Measurements from ENCODE around the gene PCSK5.

Gene PCSK5

DNA sequence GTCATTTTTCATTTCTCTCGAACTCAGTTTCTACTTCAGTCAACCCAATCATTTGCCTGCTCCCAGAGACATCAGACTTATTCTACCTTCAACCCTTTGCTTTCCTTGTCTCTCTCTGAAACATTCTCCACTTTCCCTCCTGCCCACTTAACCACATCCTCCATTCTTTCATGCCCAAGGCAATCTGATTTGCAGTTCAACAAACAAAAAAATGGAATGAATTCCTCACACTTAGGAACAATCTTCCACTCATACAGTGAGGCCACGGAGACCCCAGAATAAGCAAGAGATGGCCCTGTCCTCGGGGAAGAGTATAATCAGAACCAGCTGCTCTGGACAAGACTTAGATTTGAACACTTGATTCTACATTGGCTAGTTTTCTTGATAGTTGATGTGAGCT lies 323.3 kb downstream of the PCSK5 start:
- H3K4me3 ChIP-seq (ENCODE audit: insufficient read depth, low read length, poor library complexity, severe bottlenecking) = no peak overlapping the region
- H4K20me1 ChIP-seq (ENCODE audit: low read depth, low read length) = no peaks in the 10 kb centered on the region
- TF ChIP-seq, protein P1, sequence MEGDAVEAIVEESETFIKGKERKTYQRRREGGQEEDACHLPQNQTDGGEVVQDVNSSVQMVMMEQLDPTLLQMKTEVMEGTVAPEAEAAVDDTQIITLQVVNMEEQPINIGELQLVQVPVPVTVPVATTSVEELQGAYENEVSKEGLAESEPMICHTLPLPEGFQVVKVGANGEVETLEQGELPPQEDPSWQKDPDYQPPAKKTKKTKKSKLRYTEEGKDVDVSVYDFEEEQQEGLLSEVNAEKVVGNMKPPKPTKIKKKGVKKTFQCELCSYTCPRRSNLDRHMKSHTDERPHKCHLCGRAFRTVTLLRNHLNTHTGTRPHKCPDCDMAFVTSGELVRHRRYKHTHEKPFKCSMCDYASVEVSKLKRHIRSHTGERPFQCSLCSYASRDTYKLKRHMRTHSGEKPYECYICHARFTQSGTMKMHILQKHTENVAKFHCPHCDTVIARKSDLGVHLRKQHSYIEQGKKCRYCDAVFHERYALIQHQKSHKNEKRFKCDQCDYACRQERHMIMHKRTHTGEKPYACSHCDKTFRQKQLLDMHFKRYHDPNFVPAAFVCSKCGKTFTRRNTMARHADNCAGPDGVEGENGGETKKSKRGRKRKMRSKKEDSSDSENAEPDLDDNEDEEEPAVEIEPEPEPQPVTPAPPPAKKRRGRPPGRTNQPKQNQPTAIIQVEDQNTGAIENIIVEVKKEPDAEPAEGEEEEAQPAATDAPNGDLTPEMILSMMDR (IDR thresholded peaks at IDR 0.05; ENCODE audit: insufficient read depth, low read length, poor library complexity, severe bottlenecking) = no peak
- H2AFZ ChIP-seq (ENCODE audit: low read depth, low read length, severe bottlenecking) = no peak overlapping the region
- H3K9ac ChIP-seq (ENCODE audit: low read length) = no peak overlapping the region
- H3K79me2 ChIP-seq (ENCODE audit: insufficient read depth, low read length) = no peaks in the 10 kb centered on the region
- no peaks in the 10 kb centered on the region for H3K9me3 ChIP-seq (ENCODE audit: insufficient read depth, low read length)
- no peaks in the 10 kb centered on the region for H3K9me2 ChIP-seq (replicated peaks; ENCODE audit: insufficient read depth, low read length)
- no peaks in the 10 kb centered on the region for H3K36me3 ChIP-seq (ENCODE audit: low read length)
- H3K27ac ChIP-seq (ENCODE audit: low read depth, low read length) = no peak overlapping the region
- no peaks in the 10 kb centered on the region for H3F3A ChIP-seq (ENCODE audit: insufficient read depth)
- no peak overlapping the region for H3K4me2 ChIP-seq (ENCODE audit: low read depth, low read length, poor library complexity, severe bottlenecking)
- H3K27me3 ChIP-seq (ENCODE audit: low read length) = no peaks in the 10 kb centered on the region

DNA sequence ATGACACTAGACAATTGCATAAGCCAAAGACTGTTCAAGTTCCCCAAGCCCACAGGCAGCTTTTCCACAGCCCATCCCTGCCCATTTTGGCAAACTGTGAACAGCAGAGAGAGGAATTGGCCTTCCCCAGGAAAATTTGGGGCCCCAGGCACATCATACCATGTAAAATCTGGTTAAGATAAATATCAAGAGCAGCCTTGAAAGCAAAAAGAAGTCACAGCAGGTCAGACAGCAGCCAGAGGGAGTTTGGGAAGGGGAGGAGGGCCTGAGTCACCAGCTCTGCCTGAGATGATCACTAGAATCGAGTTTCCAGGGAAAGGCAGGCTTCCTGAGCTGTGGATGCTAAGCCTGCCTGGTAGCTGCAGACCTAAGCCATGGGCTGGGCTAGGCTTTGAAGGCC lies 324.6 kb downstream of the PCSK5 start:
- H3K79me2 ChIP-seq (ENCODE audit: insufficient read depth, low read length) = no peaks in the 10 kb centered on the region
- no peak overlapping the region for H3K4me2 ChIP-seq (ENCODE audit: low read depth, low read length, poor library complexity, severe bottlenecking)
- H3K9me2 ChIP-seq (replicated peaks; ENCODE audit: insufficient read depth, low read length) = no peaks in the 10 kb centered on the region
- TF ChIP-seq, protein P1 (IDR thresholded peaks at IDR 0.05; ENCODE audit: insufficient read depth, low read length, poor library complexity, severe bottlenecking) = no peak
- no peak for TF ChIP-seq EZH2phosphoT487 (conservative IDR thresholded peaks at IDR 0.05; ENCODE audit: low read length)
- no peak overlapping the region for H2AFZ ChIP-seq (ENCODE audit: low read depth, low read length, severe bottlenecking)
- H3K9me3 ChIP-seq (ENCODE audit: insufficient read depth, low read length) = no peaks in the 10 kb centered on the region
- no peak overlapping the region for H3K9ac ChIP-seq (ENCODE audit: low read length)
- no peaks in the 10 kb centered on the region for H3K27me3 ChIP-seq (ENCODE audit: low read length)
- H3K36me3 ChIP-seq (ENCODE audit: low read length) = no peaks in the 10 kb centered on the region
- no peaks in the 10 kb centered on the region for H3F3A ChIP-seq (ENCODE audit: insufficient read depth)
- H4K20me1 ChIP-seq (ENCODE audit: low read depth, low read length) = no peaks in the 10 kb centered on the region
- H3K4me3 ChIP-seq (ENCODE audit: insufficient read depth, low read length, poor library complexity, severe bottlenecking) = no peak overlapping the region
- no peak overlapping the region for H3K27ac ChIP-seq (ENCODE audit: low read depth, low read length)

DNA sequence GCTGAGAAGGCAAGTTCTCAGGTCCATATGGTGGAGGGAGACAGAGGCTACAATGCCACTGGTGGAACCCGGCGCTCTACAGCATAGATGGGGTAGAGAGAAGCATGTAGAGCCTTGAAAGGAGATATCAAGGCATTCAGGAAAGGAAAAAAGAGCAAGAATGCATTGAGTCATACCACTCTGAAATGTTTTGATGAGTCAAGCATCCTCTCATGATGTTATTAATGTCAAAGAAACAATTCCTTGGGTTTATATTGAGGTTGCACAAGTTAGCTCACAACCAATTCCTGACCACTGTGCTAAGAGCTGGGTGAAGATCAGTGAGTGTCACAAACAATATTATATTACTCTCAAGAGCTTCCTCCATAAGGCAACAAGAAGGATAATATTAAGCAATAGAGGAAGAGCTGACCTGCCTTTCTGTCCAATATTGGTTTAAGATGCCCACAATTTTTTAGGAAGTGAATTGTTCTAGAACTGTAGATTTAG lies 325.7 kb downstream of the PCSK5 start:
- H3K9ac ChIP-seq (ENCODE audit: low read length) = no peak overlapping the region
- no peak overlapping the region for H2AFZ ChIP-seq (ENCODE audit: low read depth, low read length, severe bottlenecking)
- no peaks in the 10 kb centered on the region for H4K20me1 ChIP-seq (ENCODE audit: low read depth, low read length)
- no peak overlapping the region for H3K27ac ChIP-seq (ENCODE audit: low read depth, low read length)
- no peaks in the 10 kb centered on the region for H3F3A ChIP-seq (ENCODE audit: insufficient read depth)
- TF ChIP-seq, protein P1 (IDR thresholded peaks at IDR 0.05; ENCODE audit: insufficient read depth, low read length, poor library complexity, severe bottlenecking) = no peak
- no peak for TF ChIP-seq EZH2phosphoT487 (conservative IDR thresholded peaks at IDR 0.05; ENCODE audit: low read length)
- H3K4me3 ChIP-seq (ENCODE audit: insufficient read depth, low read length, poor library complexity, severe bottlenecking) = no peak overlapping the region
- no peaks in the 10 kb centered on the region for H3K36me3 ChIP-seq (ENCODE audit: low read length)
- no peaks in the 10 kb centered on the region for H3K9me3 ChIP-seq (ENCODE audit: insufficient read depth, low read length)
- no peaks in the 10 kb centered on the region for H3K27me3 ChIP-seq (ENCODE audit: low read length)
- no peak overlapping the region for H3K4me2 ChIP-seq (ENCODE audit: low read depth, low read length, poor library complexity, severe bottlenecking)
- H3K79me2 ChIP-seq (ENCODE audit: insufficient read depth, low read length) = no peaks in the 10 kb centered on the region
- no peaks in the 10 kb centered on the region for H3K9me2 ChIP-seq (replicated peaks; ENCODE audit: insufficient read depth, low read length)
